Adrenal gland (tissue), 5 donors: ENCODE data around the gene MAP4K1.

ENCODE experiments used
- CTCF ChIP-seq, 6 experiments: fragments of 450-650 bp in 4 of 6; fragments of 200-600 bp in 2 of 6; sonication (generic) in 1 of 6; IDR thresholded peaks; 1 replicate in 5 of 6; 2 replicates in 1 of 6; pipeline versions ENCODE4 v1.5.1 to v1.8.0; 2016 to 2021; ENCODE audit warnings: antibody characterized with exemption in 6 of 6, mild to moderate bottlenecking in 2 of 6, moderate library complexity in 1 of 6
- POLR2A ChIP-seq, 2 donors: fragments of 450-650 bp; IDR thresholded peaks; one replicate each; pipeline ENCODE4 v1.6.1; 2017; ENCODE audit warnings: antibody characterized with exemption in 2 of 2, mild to moderate bottlenecking in 2 of 2, moderate library complexity in 1 of 2
- donor health status: DM: no; HTN: no; CAD: no.

DNA sequence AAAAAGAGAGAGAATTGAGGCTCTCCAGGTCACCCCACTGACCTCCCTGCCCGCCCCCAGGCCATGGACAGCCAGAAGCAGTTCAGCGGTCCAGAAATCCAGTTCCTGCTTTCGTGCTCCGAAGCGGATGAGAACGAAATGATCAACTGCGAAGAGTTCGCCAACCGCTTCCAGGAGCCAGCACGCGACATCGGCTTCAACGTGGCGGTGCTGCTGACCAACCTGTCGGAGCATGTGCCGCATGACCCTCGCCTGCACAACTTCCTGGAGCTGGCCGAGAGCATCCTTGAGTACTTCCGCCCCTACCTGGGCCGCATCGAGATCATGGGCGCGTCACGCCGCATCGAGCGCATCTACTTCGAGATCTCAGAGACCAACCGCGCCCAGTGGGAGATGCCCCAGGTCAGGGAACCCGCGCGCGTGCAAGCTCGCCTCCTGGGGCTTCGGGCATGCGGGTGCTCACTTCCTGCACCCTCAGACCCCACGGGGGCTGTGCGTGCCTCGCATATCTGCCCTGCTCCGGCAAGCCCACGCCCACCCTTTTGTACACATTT, 56.6 kb downstream of the MAP4K1 start:
- TF ChIP-seq CTCF (IDR thresholded peaks at IDR 0.05): no peak
- no peak for TF ChIP-seq POLR2A (IDR thresholded peaks at IDR 0.05)
